Activated naive CD4-positive, alpha-beta T cell treated with anti-CD3 and anti-CD28 coated beads for 36 hours (primary cell): ENCODE data around the gene TDRD3. TPM values are rescaled to one million over a fixed set of nuclear protein-coding genes. Genes with fewer than 3 reads are reported as not detected.
"Not testable (repeated sequence)": the region's sequence is repeated elsewhere in the genome, so short reads cannot be mapped to it uniquely, and the experiment has no call there.

Experiments used
- CTCF ChIA-PET: fragments of 350-600 bp; sonication (Branson Sonifier 250); formaldehyde crosslinking; loops from one replicate; lab custom pipeline; 2021; ENCODE audit warnings: antibody characterized with exemption; lab: Charles Lee
- DNase-seq: peaks from one replicate; pipeline ENCODE4 v3.0.0-alpha.2; 2020
- H3K27ac Mint-ChIP-seq: one replicate; pipeline ENCODE4 v1.8.0; 2021; ENCODE audit warnings: mild to moderate bottlenecking, mixed read lengths
- H3K27me3 Mint-ChIP-seq: one replicate; pipeline ENCODE4 v1.8.0; 2021; ENCODE audit warnings: low read depth, mixed read lengths
- H3K36me3 Mint-ChIP-seq: one replicate; pipeline ENCODE4 v1.8.0; 2021; ENCODE audit warnings: low read depth, mixed read lengths
- H3K4me1 Mint-ChIP-seq: one replicate; pipeline ENCODE4 v1.8.0; 2021; ENCODE audit warnings: low read depth, mixed read lengths
- H3K4me3 Mint-ChIP-seq: one replicate; pipeline ENCODE4 v1.8.0; 2021; ENCODE audit warnings: mild to moderate bottlenecking, moderate library complexity, mixed read lengths
- H3K9me3 Mint-ChIP-seq: one replicate; pipeline ENCODE4 v1.8.0; 2021; ENCODE audit warnings: mixed read lengths
- intact Hi-C: fragments of 100-400 bp; cut with micrococcal nuclease; formaldehyde crosslinking; loops from one replicate; pipeline ENCODE4 v1.15.1; 2023
- total RNA-seq, 2 experiments: library from RNA; stranded (reverse); gene quantifications; one replicate each; pipeline ENCODE4 v1.2.3, GENCODE V29; 2021

Gene TDRD3
- total RNA-seq, 2 experiments from 2014 or later: 13.5 to 14.2 TPM

DNA sequence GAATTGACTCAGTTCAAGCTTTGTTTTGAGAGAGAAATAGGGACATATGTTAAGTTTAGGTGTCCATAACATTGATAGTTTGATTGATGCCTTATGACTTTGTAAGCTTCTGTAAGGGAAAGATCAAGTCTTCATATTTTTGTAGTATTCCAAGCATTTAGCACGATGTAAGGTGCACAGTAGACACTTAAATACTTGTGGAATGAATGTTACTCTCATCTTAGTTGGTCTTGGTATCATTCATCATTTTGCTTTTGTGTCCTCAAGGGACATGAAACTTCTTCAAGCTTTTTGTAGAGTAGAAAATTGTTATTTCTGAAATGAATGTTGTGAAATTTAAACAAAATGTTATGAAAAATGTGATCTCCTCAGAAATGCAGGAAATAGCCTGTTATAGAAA is 10.1 kb downstream of the TDRD3 start:
- peaks cover 49% of the 10 kb centered on the region for H3K4me1 Mint-ChIP-seq
- H3K27ac Mint-ChIP-seq: no peak overlapping the region
- intact Hi-C loops: loop anchor here (1.0 kb wide), 1 partner anchor 10 kb away; no protein-coding TSS in a partner anchor
- H3K9me3 Mint-ChIP-seq: peaks cover 7% of the 10 kb centered on the region
- H3K4me3 Mint-ChIP-seq: no peak overlapping the region
- H3K36me3 Mint-ChIP-seq: peaks cover 14% of the 10 kb centered on the region
- CTCF ChIA-PET: interaction anchor here (0.6 to 1.6 kb wide), 3 partner anchors 10 to 67 kb away, joined by 4 to 9 read pairs (median 4); partner anchors contain the start of gene TDRD3
- no peak for DNase-seq
- H3K27me3 Mint-ChIP-seq: no peaks in the 10 kb centered on the region

DNA sequence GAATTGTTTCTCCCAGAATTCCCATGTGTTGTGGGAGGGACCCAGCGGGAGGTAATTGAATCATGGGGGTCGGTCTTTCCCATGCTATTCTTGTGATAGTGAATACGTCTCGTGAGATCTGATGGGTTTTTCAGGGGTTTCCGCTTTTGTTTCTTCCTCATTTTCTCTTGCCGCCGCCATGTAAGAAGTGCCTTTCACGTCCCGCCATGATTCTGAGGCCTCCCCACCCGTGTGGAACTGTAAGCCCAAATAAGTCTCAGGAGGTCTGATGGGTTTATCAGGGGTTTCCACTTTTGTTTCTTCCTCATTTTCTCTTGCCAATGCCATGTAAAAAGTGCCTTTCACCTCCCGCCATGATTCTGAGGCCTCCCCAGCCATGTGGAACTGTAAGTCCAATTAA is 10.8 kb downstream of the TDRD3 start:
- not testable (repeated sequence) for H3K4me3 Mint-ChIP-seq, H3K27me3 Mint-ChIP-seq, H3K27ac Mint-ChIP-seq, DNase-seq, H3K9me3 Mint-ChIP-seq
- CTCF ChIA-PET: interaction anchor here (0.6 to 1.6 kb wide), 3 partner anchors 10 to 68 kb away, joined by 3 to 9 read pairs (median 4); partner anchors contain the start of gene TDRD3
- peaks cover 48% of the 10 kb centered on the region for H3K4me1 Mint-ChIP-seq
- H3K36me3 Mint-ChIP-seq: peaks cover 14% of the 10 kb centered on the region
- intact Hi-C loops: loop anchor here (1.0 kb wide), 1 partner anchor 9 kb away; no protein-coding TSS in a partner anchor

DNA sequence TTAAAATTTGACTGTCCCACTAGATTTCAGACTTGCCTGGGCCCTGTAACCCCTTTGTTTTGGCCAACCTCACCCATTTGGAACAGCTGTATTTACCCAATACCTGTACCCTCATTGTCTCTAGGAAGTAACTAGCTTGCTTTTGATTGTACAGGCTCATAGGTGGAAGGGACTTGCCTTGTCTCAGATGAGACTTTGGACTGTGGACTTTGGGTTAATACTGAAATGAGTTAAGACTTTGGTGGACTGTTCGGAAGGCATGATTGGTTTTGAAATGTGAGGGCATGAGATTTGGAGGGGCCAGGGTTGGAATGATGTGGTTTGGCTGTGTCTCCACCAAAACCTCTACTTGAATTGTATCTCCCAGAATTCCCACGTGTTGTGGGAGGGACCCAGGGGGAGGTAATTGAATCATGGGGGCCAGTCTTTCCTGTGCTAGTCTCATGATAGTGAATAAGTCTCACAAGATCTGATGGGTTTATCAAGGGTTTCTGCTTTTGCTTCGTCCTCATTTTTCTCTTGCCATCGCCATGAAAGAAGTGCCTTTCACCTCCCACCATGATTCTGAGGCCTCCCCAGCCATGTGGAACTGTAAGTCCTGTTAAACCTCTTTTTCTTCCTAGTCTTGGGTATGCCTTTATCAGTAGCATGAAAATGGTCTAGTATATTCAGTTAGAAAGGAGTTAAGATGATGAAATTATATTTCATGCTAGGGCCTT is 12.7 kb downstream of the TDRD3 start:
- H3K27ac Mint-ChIP-seq, H3K9me3 Mint-ChIP-seq, intact Hi-C loops, H3K4me3 Mint-ChIP-seq, H3K27me3 Mint-ChIP-seq, DNase-seq: not testable (repeated sequence)
- peaks cover 52% of the 10 kb centered on the region for H3K4me1 Mint-ChIP-seq
- CTCF ChIA-PET: interaction anchor here (0.6 kb wide), 1 partner anchor 641 kb away, joined by 3 read pairs; no protein-coding TSS in a partner anchor
- H3K36me3 Mint-ChIP-seq: peaks cover 14% of the 10 kb centered on the region

DNA sequence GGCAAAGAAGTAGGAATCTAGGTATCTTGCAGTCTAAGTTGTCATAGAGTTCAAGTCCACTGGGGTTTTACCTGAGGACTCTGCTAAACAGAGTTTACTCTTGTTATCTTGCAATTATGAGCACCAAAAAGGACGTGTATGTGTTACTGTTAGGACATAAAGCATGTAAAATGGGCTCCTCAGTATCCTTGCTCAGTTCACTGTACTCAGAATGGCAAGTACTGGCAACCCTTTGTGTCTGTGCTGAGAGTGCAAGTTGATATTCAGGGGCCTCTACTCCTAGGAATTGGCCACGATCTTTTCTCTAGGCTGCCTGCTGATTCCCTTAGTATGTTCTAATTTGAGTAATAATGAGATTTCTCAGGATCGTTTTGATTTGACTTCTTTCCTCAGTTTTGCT is 13.3 kb downstream of the TDRD3 start:
- H3K36me3 Mint-ChIP-seq: peaks cover 14% of the 10 kb centered on the region
- H3K9me3 Mint-ChIP-seq: peaks cover 7% of the 10 kb centered on the region
- H3K27ac Mint-ChIP-seq: no peak overlapping the region
- H3K27me3 Mint-ChIP-seq: no peaks in the 10 kb centered on the region
- intact Hi-C loops: no loop called here
- peaks cover 52% of the 10 kb centered on the region for H3K4me1 Mint-ChIP-seq
- CTCF ChIA-PET: no interaction called here
- H3K4me3 Mint-ChIP-seq: no peak overlapping the region
- no peak for DNase-seq

DNA sequence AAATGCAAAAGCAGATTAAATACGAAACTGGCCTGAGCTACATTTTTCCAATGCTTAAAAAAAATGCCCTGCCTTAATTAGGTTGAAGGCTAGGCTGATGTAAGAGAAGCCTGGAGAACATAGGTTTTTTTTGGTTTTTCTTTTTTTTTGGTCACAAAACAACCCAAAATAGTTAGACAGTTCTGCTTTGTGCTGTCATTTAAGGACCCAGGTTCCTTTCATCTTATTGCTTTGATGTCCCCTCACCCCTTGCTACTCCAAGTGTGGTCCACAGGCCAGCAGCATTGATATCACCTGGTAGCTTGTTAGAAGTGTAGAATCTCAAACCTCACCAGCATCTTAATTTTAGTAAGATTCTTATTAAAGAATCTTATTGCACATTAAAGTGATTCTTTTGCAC is 14.4 kb downstream of the TDRD3 start:
- intact Hi-C loops: no loop called here
- peaks cover 14% of the 10 kb centered on the region for H3K36me3 Mint-ChIP-seq
- CTCF ChIA-PET: interaction anchor here (1.2 to 2.4 kb wide), 2 partner anchors 15 to 20 kb away, joined by 3 to 11 read pairs; partner anchors contain the start of gene TDRD3
- H3K4me3 Mint-ChIP-seq: no peak overlapping the region
- no peaks in the 10 kb centered on the region for H3K27me3 Mint-ChIP-seq
- no peak overlapping the region for H3K27ac Mint-ChIP-seq
- H3K9me3 Mint-ChIP-seq: peaks cover 7% of the 10 kb centered on the region
- H3K4me1 Mint-ChIP-seq: peaks cover 46% of the 10 kb centered on the region
- DNase-seq: no peak

DNA sequence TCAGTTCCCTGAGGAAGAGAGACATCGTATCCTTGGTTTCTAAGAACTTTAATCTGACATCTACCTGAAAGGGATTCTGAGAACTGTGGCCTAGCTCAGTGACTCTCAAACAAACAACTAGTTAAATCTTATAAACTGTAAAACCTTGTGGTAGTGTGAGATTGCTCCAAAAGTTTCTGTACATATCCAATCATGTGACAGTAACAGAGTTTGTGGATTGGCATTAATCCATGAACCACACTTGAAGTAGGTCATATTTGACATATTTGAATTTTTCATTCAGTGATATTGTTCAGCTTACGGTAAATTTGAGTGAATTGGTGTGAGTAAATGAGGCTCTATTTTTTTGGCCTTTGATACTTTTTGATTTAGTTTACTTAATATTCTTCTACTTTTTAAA is 15.0 kb downstream of the TDRD3 start:
- CTCF ChIA-PET: interaction anchor here (1.2 to 2.4 kb wide), 2 partner anchors 15 to 19 kb away, joined by 3 to 11 read pairs; partner anchors contain the start of gene TDRD3
- no peaks in the 10 kb centered on the region for H3K27me3 Mint-ChIP-seq
- DNase-seq: no peak
- H3K9me3 Mint-ChIP-seq: peaks cover 7% of the 10 kb centered on the region
- H3K4me3 Mint-ChIP-seq: no peak overlapping the region
- H3K4me1 Mint-ChIP-seq: peaks cover 49% of the 10 kb centered on the region
- H3K27ac Mint-ChIP-seq: no peak overlapping the region
- intact Hi-C loops: no loop called here
- peaks cover 14% of the 10 kb centered on the region for H3K36me3 Mint-ChIP-seq

DNA sequence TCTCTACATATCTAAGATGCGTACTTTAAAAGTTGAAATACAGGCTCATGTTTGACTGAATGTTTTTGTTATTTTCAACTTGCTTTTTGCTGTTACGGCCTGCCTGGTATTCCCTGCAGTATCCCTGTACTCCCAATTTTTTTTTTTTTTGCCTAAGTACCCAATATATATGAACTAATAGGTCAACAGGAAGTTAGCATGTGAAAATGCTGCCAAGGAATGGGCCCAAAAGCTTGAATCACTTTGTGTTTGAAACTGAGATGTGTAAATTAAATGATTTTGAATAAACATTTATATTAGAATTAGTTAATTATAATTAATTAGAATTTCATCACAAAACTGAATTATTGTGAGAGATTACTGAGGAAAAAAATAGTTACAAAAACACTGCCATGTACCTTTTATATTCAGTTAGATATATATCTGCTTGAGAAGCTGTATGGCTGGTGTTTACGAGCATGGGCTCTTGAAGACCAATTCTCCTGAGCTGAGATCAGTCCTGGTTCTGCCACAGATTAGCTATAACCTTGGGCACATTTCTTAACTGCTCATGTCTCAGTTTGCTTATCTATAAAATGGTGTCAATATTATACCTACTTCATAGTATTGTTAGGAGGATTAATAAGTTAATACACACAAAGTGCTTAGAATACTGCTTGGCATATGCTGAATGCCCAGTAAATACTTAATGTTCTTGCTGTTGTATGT is 16.0 kb downstream of the TDRD3 start:
- no peaks in the 10 kb centered on the region for H3K27me3 Mint-ChIP-seq
- H3K4me1 Mint-ChIP-seq: peaks cover 52% of the 10 kb centered on the region
- peaks cover 3% of the 10 kb centered on the region for H3K9me3 Mint-ChIP-seq
- peaks cover 12% of the 10 kb centered on the region for H3K36me3 Mint-ChIP-seq
- no peak overlapping the region for H3K27ac Mint-ChIP-seq
- intact Hi-C loops: no loop called here
- DNase-seq: no peak
- CTCF ChIA-PET: interaction anchor here (2.4 kb wide), 1 partner anchor 18 kb away, joined by 11 read pairs; no protein-coding TSS in a partner anchor
- H3K4me3 Mint-ChIP-seq: no peak overlapping the region

DNA sequence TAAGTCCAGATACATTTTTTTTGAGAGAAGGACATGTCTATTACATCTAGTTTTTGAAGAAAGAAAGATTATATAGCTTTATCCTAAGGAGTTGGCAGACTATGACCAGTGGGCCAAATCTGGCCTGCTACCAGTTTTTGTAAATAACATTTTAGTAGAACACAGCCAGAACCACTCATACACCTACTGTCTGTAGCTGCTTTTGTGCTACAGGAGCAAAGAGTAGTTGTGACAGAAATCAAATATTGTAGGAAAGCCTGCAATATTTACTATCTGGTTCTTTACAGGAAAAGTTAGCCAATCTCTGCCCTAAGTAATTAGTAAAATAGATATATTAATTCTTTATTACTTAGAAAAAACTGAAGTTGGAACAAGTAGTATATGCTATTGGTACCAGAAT is 17.2 kb downstream of the TDRD3 start:
- Mint-ChIP-seq H3K4me1 (peaks cover 48% of the 10 kb centered on the region), H3K9me3 (no peaks in the 10 kb centered on the region), H3K36me3 (peaks cover 5% of the 10 kb centered on the region), H3K27me3 (no peaks in the 10 kb centered on the region), H3K27ac (no peak overlapping the region), H3K4me3 (no peak overlapping the region)
- DNase-seq: no peak
- CTCF ChIA-PET: interaction anchor here (0.5 kb wide), 1 partner anchor 39 kb away, joined by 3 read pairs; no protein-coding TSS in a partner anchor
- intact Hi-C loops: no loop called here

DNA sequence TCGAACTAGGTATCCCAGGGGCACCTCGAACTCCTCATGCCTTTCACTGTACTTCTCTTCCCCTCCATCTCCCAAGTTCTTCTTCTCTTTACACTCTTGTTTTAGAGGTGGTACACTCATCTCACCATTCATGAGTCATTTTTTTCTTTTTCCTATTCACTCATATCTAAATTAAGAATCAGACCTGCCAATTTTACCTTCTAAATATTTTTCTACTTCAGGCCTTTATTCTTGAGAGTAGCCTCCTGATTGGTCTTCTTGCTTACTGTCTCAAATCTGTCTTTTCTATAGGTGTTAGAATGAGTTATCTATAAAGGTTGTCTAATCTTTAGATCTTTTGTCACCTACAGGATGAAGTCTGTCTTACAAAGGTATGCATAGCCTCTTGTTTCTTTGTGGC is 20.7 kb downstream of the TDRD3 start:
- DNase-seq: no peak
- CTCF ChIA-PET: no interaction called here
- intact Hi-C loops: loop anchor here (1.0 kb wide), 3 partner anchors 10 to 253 kb away; no protein-coding TSS in a partner anchor
- Mint-ChIP-seq H3K36me3 (peaks cover 13% of the 10 kb centered on the region), H3K27ac (no peak overlapping the region), H3K4me1 (peaks cover 20% of the 10 kb centered on the region), H3K4me3 (no peak overlapping the region), H3K27me3 (no peaks in the 10 kb centered on the region), H3K9me3 (peaks cover 2% of the 10 kb centered on the region)

DNA sequence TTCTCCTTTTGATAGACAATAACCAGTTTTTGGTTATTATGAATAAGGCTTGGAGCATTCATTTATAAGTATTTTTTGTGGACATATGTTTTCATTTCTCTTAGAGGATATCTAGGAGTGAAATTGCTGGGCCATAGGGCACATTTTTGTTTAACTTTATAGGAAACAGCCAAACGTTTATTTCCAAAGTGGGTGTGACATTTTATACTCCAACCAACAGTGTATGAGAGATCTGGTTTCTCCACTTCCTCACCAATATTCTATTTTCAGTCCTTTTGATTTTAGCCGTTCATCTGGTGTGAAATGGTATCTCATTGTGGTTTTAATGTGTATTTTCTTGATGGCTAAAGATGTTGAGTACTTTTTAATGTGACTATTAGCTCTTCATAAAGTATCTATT is 21.9 kb downstream of the TDRD3 start:
- H3K27ac Mint-ChIP-seq: no peak overlapping the region
- DNase-seq: no peak
- H3K4me3 Mint-ChIP-seq: no peak overlapping the region
- peaks cover 2% of the 10 kb centered on the region for H3K9me3 Mint-ChIP-seq
- intact Hi-C loops: no loop called here
- H3K27me3 Mint-ChIP-seq: no peaks in the 10 kb centered on the region
- H3K4me1 Mint-ChIP-seq: peaks cover 17% of the 10 kb centered on the region
- CTCF ChIA-PET: no interaction called here
- H3K36me3 Mint-ChIP-seq: peaks cover 13% of the 10 kb centered on the region

DNA sequence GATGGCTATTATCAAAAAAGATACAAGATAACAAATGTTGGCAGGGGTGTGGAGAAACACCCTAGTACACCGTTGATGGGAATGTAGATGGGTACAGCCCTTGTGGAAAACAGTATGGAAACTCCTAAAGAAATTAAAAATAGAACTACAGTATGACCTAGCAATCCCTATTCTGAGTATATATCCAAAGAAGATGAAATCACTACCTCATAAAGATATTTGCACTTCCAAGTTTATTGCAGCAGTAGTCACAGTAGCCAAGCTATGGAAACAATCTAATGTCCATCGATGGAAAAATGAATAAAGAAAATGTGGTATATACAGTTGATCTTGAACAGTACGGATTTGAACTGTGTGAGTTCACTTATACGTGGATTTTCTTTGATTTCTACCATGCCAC is 28.3 kb downstream of the TDRD3 start:
- peaks cover 19% of the 10 kb centered on the region for H3K4me1 Mint-ChIP-seq
- no peak for DNase-seq
- CTCF ChIA-PET: interaction anchor here (0.9 kb wide), 1 partner anchor 19 kb away, joined by 4 read pairs; no protein-coding TSS in a partner anchor
- peaks cover 6% of the 10 kb centered on the region for H3K36me3 Mint-ChIP-seq
- H3K4me3 Mint-ChIP-seq: no peak overlapping the region
- intact Hi-C loops: no loop called here
- H3K9me3 Mint-ChIP-seq: peaks cover 2% of the 10 kb centered on the region
- no peak overlapping the region for H3K27ac Mint-ChIP-seq
- no peaks in the 10 kb centered on the region for H3K27me3 Mint-ChIP-seq

DNA sequence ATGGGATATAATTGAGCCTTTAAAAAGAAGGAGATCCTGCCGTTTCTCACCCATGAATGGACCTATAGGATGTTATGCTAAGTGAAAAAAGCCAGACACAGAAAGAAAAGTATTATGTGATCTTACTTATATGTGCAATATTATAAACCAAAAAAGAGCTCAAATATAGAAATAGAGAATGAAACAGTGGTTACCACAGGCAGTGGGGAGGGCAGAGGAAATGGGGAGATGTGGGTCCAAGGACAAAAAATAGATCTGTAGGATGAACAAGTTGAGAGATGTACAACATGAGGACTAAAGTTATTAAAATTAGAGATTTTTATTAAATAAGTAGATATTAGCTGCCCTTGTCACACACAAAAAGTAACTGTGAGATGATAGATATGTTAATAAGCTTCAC is 29.1 kb downstream of the TDRD3 start:
- DNase-seq: no peak
- no peak overlapping the region for H3K27ac Mint-ChIP-seq
- peaks cover under 1% of the 10 kb centered on the region for H3K9me3 Mint-ChIP-seq
- H3K4me3 Mint-ChIP-seq: no peak overlapping the region
- intact Hi-C loops: no loop called here
- H3K36me3 Mint-ChIP-seq: peaks cover 3% of the 10 kb centered on the region
- peaks cover 19% of the 10 kb centered on the region for H3K4me1 Mint-ChIP-seq
- CTCF ChIA-PET: interaction anchor here (1.1 kb wide), 1 partner anchor 13 kb away, joined by 3 read pairs; no protein-coding TSS in a partner anchor
- no peaks in the 10 kb centered on the region for H3K27me3 Mint-ChIP-seq
